AG04450 (cell line): ENCODE measurements around the gene IGFN1. TPM values are rescaled to one million over a fixed set of nuclear protein-coding genes. Genes with fewer than 3 reads are reported as not detected.

Experiments used
- CTCF ChIA-PET: fragments of 300-600, 350-600 bp; formaldehyde crosslinking; extraction: SDS; loops from one replicate; lab custom pipeline; 2022; ENCODE audit warnings: antibody characterized with exemption, inconsistent platforms; lab: Charles Lee
- POLR2A ChIA-PET: fragments of 350-600 bp; formaldehyde crosslinking; extraction: SDS; loops from one replicate; lab custom pipeline; 2021; ENCODE audit warnings: antibody characterized with exemption, inconsistent platforms; lab: Yijun Ruan, JAX
- DNase-seq: peaks from one replicate; pipeline ENCODE4 v3.0.0-alpha.2; 2011; ENCODE audit warnings: low read depth, low spot score
- H3K27ac ChIP-seq: one replicate; pipeline ENCODE4 v1.5.1; 2012; ENCODE audit warnings: low read depth, low read length, control low read depth
- H3K27me3 ChIP-seq: one replicate; pipeline ENCODE4 v1.6.0; 2012; ENCODE audit warnings: low read length; ENCODE audit not compliant: control insufficient read depth, insufficient read depth
- H3K4me3 ChIP-seq: 2 replicates; pipeline ENCODE4 v1.5.1; 2011; ENCODE audit warnings: mild to moderate bottlenecking, low read depth, low read length, control low read depth
- H3K9me3 ChIP-seq: 2 replicates; pipeline ENCODE4 v1.5.1; 2012; ENCODE audit warnings: low read length; ENCODE audit not compliant: control insufficient read depth, insufficient read depth
- CTCF ChIP-seq: IDR thresholded peaks from 2 replicates; pipeline ENCODE4 v1.5.1; 2011; ENCODE audit warnings: low read depth, low read length, control low read depth, inconsistent platforms
- polyA plus RNA-seq: library from polyadenylated mRNA; depleted of rRNA; stranded (reverse); fragments of >200 nt; gene quantifications from 2 replicates; pipeline ENCODE4 v1.2.3, GENCODE V29; 2011

Gene IGFN1
- polyA plus RNA-seq, 1 experiment: not detected

- DNase-seq: no peak
- POLR2A ChIA-PET: no interaction called here
- Histone ChIP-seq H3K4me3 (no peak overlapping the region), H3K27ac (no peak overlapping the region), H3K27me3 (peaks cover 24% of the 10 kb centered on the region), H3K9me3 (no peaks in the 10 kb centered on the region)
- no peak for TF ChIP-seq CTCF
- CTCF ChIA-PET: interaction anchor here (1.1 kb wide), 1 partner anchor 98 kb away, joined by 3 read pairs; no protein-coding TSS in a partner anchor
Observed at GRCh38 chr1:201248721-201249559, 58.3 kb downstream of the IGFN1 start.

- ChIA-PET CTCF (interaction anchor here (0.6 to 2.7 kb wide), 4 partner anchors 96 to 111 kb away, joined by 3 to 12 read pairs (median 6); no protein-coding TSS in a partner anchor), POLR2A (no interaction called here)
- Histone ChIP-seq H3K9me3 (no peaks in the 10 kb centered on the region; the same call in 1 of the 2 replicates), H3K27ac (no peak overlapping the region), H3K27me3 (peaks cover 16% of the 10 kb centered on the region), H3K4me3 (no peak overlapping the region)
- no peak for DNase-seq
- TF ChIP-seq CTCF: no peak
Observed at GRCh38 chr1:201250326-201251011, 59.8 kb downstream of the IGFN1 start.

GRCh38 chr1:201251411-201251810 lies 60.8 kb downstream of the IGFN1 start:
- Histone ChIP-seq H3K9me3 (no peaks in the 10 kb centered on the region; the same call in 1 of the 2 replicates), H3K27me3 (peaks cover 16% of the 10 kb centered on the region), H3K27ac (no peak overlapping the region), H3K4me3 (no peak overlapping the region)
- ChIA-PET POLR2A (no interaction called here), CTCF (interaction anchor here (0.9 to 2.7 kb wide), 5 partner anchors 10 to 110 kb away, joined by 3 to 12 read pairs (median 4); no protein-coding TSS in a partner anchor)
- DNase-seq: no peak
- no peak for TF ChIP-seq CTCF

GRCh38 chr1:201251851-201252430 lies 61.3 kb downstream of the IGFN1 start:
- H3K27me3 ChIP-seq: peaks cover 16% of the 10 kb centered on the region
- no peak overlapping the region for H3K4me3 ChIP-seq
- no peak for DNase-seq
- no peaks in the 10 kb centered on the region; the same call in 1 of the 2 replicates for H3K9me3 ChIP-seq
- ChIA-PET CTCF (interaction anchor here (0.9 to 2.7 kb wide), 4 partner anchors 10 to 109 kb away, joined by 3 to 12 read pairs (median 4); no protein-coding TSS in a partner anchor), POLR2A (no interaction called here)
- TF ChIP-seq CTCF: no peak
- H3K27ac ChIP-seq: no peak overlapping the region
